Measurements from ENCODE around the gene PNMA6E. TPM values are rescaled to one million over a fixed set of nuclear protein-coding genes. Genes with fewer than 3 reads are reported as not detected.

PNMA6E gene
- total and polyA plus RNA-seq, 9 of the 15 experiments (the other 6 are each of a cell fraction or from before 2014, with no cell fraction given) = 0.03 TPM; not detected in 8

GRCh38 chrX:153423652-153424051 lies 22.5 kb upstream of the PNMA6E start:
- WGBS (ENCODE audit: insufficient coverage, low coverage, missing lambda C conversion rate) = 70% methylated on average over 8 of the region's 8 CpGs
- Histone ChIP-seq H3K4me2 (ENCODE audit: insufficient read depth, low read length) (no peak overlapping the region), H3K9me3 (replicated peaks; ENCODE audit: control insufficient read depth, insufficient read depth, low read depth, low read length) (no peaks in the 10 kb centered on the region), H3K36me3 (ENCODE audit: control insufficient read depth, insufficient read depth, low read length) (peaks cover 13% of the 10 kb centered on the region; the same call in 1 of the 3 replicates), H3K4me1 (replicated peaks in 1 of 2; ENCODE audit: control insufficient read depth in 2 of 2, insufficient read depth in 2 of 2, low read length in 2 of 2) (no peaks in the 10 kb centered on the region), H3K79me2 (ENCODE audit: control insufficient read depth, insufficient read depth, low read length) (no peaks in the 10 kb centered on the region), H3K27ac (ENCODE audit: extremely low read depth, low read depth, low read length) (no peak overlapping the region), H3K9me1 (ENCODE audit: control insufficient read depth, insufficient read depth, low read length) (peaks cover 2% of the 10 kb centered on the region), H3K9ac (ENCODE audit: insufficient read depth in 1 of 2, low read depth in 2 of 2, low read length in 2 of 2) (no peak overlapping the region), H3K4me3 (no peak overlapping the region), H3K27me3 (ENCODE audit: control insufficient read depth in 2 of 2, insufficient read depth in 2 of 2, low read length in 2 of 2) (no peaks in the 10 kb centered on the region), H2AFZ (ENCODE audit: low read depth, low read length) (no peak overlapping the region), H4K20me1 (replicated peaks; ENCODE audit: control insufficient read depth, insufficient read depth, low read length) (no peaks in the 10 kb centered on the region)
- ChIA-PET CTCF (ENCODE audit: low intra/inter-chr PET ratio) (no interaction called here), POLR2A (interaction anchor here (0.7 kb wide), 1 partner anchor 25 kb away, joined by 4 read pairs; no protein-coding TSS in a partner anchor)
- DNase-seq (ENCODE audit: extremely low read depth in 1 of 4, low spot score in 3 of 4) (no peak), ATAC-seq (no peak), FAIRE-seq (no peak)
- intact Hi-C loops (cut with micrococcal nuclease) (no loop called here), in situ Hi-C loops (cut with MboI) (no loop called here)
- no TSS peak for BruUV-seq (replicated peaks)
- TF ChIP-seq NFYB (IDR thresholded peaks at IDR 0.05; ENCODE audit: extremely low read depth, insufficient read length) (no peak), E2F8 (IDR thresholded peaks at IDR 0.05; ENCODE audit: low read depth, partially characterized antibody) (no peak), HMBOX1 (IDR thresholded peaks at IDR 0.05) (no peak), ZNF263 (CRISPR knock-in tag; IDR thresholded peaks at IDR 0.05; ENCODE audit: borderline replicate concordance) (no peak), SAFB (IDR thresholded peaks at IDR 0.05; ENCODE audit: borderline replicate concordance, low read depth, low read length) (no peak), SRF (CRISPR knock-in tag; IDR thresholded peaks at IDR 0.05) (no peak), TEAD2 (tag; IDR thresholded peaks at IDR 0.05) (no peak), KAT8 (IDR thresholded peaks at IDR 0.05; ENCODE audit: low read depth) (no peak), NCOA2 (IDR thresholded peaks at IDR 0.05; ENCODE audit: partially characterized antibody in 2 of 2) (no peak), SRSF9 (IDR thresholded peaks at IDR 0.05; ENCODE audit: borderline replicate concordance, low read depth, low read length) (no peak)
- TF ChIP-seq, protein P1, sequence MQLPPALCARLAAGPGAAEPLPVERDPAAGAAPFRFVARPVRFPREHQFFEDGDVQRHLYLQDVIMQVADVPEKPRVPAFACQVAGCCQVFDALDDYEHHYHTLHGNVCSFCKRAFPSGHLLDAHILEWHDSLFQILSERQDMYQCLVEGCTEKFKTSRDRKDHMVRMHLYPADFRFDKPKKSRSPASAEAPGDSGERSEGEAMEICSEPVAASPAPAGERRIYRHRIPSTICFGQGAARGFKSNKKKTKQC (CRISPR knock-in tag; IDR thresholded peaks at IDR 0.05) = no peak
- TF ChIP-seq, protein P2, sequence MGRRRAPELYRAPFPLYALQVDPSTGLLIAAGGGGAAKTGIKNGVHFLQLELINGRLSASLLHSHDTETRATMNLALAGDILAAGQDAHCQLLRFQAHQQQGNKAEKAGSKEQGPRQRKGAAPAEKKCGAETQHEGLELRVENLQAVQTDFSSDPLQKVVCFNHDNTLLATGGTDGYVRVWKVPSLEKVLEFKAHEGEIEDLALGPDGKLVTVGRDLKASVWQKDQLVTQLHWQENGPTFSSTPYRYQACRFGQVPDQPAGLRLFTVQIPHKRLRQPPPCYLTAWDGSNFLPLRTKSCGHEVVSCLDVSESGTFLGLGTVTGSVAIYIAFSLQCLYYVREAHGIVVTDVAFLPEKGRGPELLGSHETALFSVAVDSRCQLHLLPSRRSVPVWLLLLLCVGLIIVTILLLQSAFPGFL (CRISPR knock-in tag; IDR thresholded peaks at IDR 0.05) = no peak

All from K562 (cell line).